NT2/D1 (cell line): ENCODE data around the gene CEACAM5.

Experiments
- DNase-seq: peaks from one replicate; pipeline ENCODE4 v3.0.0-alpha.2; 2011; ENCODE audit warnings: low read depth, low spot score
- H3K27me3 ChIP-seq: 2 replicates; pipeline ENCODE4 v1.6.0; 2011; ENCODE audit warnings: mild to moderate bottlenecking; ENCODE audit not compliant: insufficient read length, insufficient read depth
- H3K36me3 ChIP-seq: 2 replicates; pipeline ENCODE4 v1.6.1; 2011; ENCODE audit warnings: mild to moderate bottlenecking, low read length, mixed read lengths; ENCODE audit not compliant: insufficient read depth, insufficient read length
- H3K4me1 ChIP-seq: 2 replicates; pipeline ENCODE4 v1.5.1; 2011; ENCODE audit not compliant: insufficient read depth, insufficient read length
- H3K4me3 ChIP-seq: 2 replicates; pipeline ENCODE4 v1.5.1; 2011; ENCODE audit warnings: low read depth; ENCODE audit not compliant: insufficient read length
- H3K9ac ChIP-seq: 2 replicates; pipeline ENCODE4 v1.6.0; 2011; ENCODE audit warnings: low read depth; ENCODE audit not compliant: insufficient read length
- H3K9me3 ChIP-seq: 2 replicates; pipeline ENCODE4 v1.5.1; 2011; ENCODE audit warnings: mild to moderate bottlenecking, low read length; ENCODE audit not compliant: insufficient read depth
- SUZ12 ChIP-seq: IDR thresholded peaks from 2 replicates; pipeline ENCODE4 v1.6.1; 2011; ENCODE audit not compliant: insufficient read length, insufficient read depth; ENCODE audit errors: extremely low read depth
- YY1 ChIP-seq: IDR thresholded peaks from 2 replicates; pipeline ENCODE4 v1.6.1; 2011; ENCODE audit not compliant: insufficient read length, insufficient read depth
- ZNF274 ChIP-seq: IDR thresholded peaks from 2 replicates; pipeline ENCODE4 v1.6.1; 2011; ENCODE audit warnings: mild to moderate bottlenecking, low read depth, low read length

Gene CEACAM5

DNA sequence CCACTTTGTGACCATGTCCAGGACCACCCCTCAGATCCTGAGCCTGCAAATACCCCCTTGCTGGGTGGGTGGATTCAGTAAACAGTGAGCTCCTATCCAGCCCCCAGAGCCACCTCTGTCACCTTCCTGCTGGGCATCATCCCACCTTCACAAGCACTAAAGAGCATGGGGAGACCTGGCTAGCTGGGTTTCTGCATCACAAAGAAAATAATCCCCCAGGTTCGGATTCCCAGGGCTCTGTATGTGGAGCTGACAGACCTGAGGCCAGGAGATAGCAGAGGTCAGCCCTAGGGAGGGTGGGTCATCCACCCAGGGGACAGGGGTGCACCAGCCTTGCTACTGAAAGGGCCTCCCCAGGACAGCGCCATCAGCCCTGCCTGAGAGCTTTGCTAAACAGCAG is 12.7 kb upstream of the CEACAM5 start:
- no peak for DNase-seq
- Histone ChIP-seq H3K36me3 (no peaks in the 10 kb centered on the region), H3K4me3 (no peak overlapping the region), H3K27me3 (peaks cover 78% of the 10 kb centered on the region), H3K4me1 (no peaks in the 10 kb centered on the region), H3K9ac (no peak overlapping the region), H3K9me3 (no peaks in the 10 kb centered on the region)
- no peak for TF ChIP-seq SUZ12
- no peak for TF ChIP-seq ZNF274
- TF ChIP-seq YY1: no peak

DNA sequence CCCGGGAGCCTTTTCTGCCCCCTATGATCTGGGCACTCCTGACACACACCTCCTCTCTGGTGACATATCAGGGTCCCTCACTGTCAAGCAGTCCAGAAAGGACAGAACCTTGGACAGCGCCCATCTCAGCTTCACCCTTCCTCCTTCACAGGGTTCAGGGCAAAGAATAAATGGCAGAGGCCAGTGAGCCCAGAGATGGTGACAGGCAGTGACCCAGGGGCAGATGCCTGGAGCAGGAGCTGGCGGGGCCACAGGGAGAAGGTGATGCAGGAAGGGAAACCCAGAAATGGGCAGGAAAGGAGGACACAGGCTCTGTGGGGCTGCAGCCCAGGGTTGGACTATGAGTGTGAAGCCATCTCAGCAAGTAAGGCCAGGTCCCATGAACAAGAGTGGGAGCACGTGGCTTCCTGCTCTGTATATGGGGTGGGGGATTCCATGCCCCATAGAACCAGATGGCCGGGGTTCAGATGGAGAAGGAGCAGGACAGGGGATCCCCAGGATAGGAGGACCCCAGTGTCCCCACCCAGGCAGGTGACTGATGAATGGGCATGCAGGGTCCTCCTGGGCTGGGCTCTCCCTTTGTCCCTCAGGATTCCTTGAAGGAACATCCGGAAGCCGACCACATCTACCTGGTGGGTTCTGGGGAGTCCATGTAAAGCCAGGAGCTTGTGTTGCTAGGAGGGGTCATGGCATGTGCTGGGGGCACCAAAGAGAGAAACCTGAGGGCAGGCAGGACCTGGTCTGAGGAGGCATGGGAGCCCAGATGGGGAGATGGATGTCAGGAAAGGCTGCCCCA is 11.8 kb upstream of the CEACAM5 start:
- peaks cover 79% of the 10 kb centered on the region for H3K27me3 ChIP-seq
- H3K36me3 ChIP-seq: no peaks in the 10 kb centered on the region
- H3K9ac ChIP-seq: no peak overlapping the region
- no peak for DNase-seq
- no peaks in the 10 kb centered on the region for H3K9me3 ChIP-seq
- no peaks in the 10 kb centered on the region for H3K4me1 ChIP-seq
- H3K4me3 ChIP-seq: no peak overlapping the region
- TF ChIP-seq ZNF274 (no peak), SUZ12 (no peak), YY1 (no peak)

- no peak for TF ChIP-seq YY1
- no peak for TF ChIP-seq SUZ12
- TF ChIP-seq ZNF274: no peak
- DNase-seq: no peak
- H3K36me3 ChIP-seq: no peaks in the 10 kb centered on the region
- H3K9me3 ChIP-seq: no peaks in the 10 kb centered on the region
- no peaks in the 10 kb centered on the region for H3K4me1 ChIP-seq
- no peak overlapping the region for H3K4me3 ChIP-seq
- no peak overlapping the region for H3K9ac ChIP-seq
- H3K27me3 ChIP-seq: peaks cover 73% of the 10 kb centered on the region
Measured at GRCh38 chr19:41697198-41697855, 11.1 kb upstream of the CEACAM5 start.

GRCh38 chr19:41698746-41699230 is 9.6 kb upstream of the CEACAM5 start:
- peaks cover 68% of the 10 kb centered on the region for H3K27me3 ChIP-seq

DNA sequence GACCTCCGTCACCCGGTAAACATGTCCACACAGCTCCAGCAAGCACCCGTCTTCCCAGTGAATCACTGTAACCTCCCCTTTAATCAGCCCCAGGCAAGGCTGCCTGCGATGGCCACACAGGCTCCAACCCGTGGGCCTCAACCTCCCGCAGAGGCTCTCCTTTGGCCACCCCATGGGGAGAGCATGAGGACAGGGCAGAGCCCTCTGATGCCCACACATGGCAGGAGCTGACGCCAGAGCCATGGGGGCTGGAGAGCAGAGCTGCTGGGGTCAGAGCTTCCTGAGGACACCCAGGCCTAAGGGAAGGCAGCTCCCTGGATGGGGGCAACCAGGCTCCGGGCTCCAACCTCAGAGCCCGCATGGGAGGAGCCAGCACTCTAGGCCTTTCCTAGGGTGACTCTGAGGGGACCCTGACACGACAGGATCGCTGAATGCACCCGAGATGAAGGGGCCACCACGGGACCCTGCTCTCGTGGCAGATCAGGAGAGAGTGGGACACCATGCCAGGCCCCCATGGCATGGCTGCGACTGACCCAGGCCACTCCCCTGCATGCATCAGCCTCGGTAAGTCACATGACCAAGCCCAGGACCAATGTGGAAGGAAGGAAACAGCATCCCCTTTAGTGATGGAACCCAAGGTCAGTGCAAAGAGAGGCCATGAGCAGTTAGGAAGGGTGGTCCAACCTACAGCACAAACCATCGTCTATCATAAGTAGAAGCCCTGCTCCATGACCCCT is 9.0 kb upstream of the CEACAM5 start:
- H3K27me3 ChIP-seq: peaks cover 70% of the 10 kb centered on the region
- TF ChIP-seq SUZ12: no peak
- TF ChIP-seq ZNF274: no peak
- no peak for TF ChIP-seq YY1
- H3K4me3 ChIP-seq: no peak overlapping the region
- no peaks in the 10 kb centered on the region for H3K36me3 ChIP-seq
- no peaks in the 10 kb centered on the region for H3K9me3 ChIP-seq
- H3K4me1 ChIP-seq: no peaks in the 10 kb centered on the region
- DNase-seq: no peak
- no peak overlapping the region for H3K9ac ChIP-seq

More at GRCh38 chr19:41698746-41699230, 9.6 kb upstream of the CEACAM5 start:
- Histone ChIP-seq H3K4me1 (no peaks in the 10 kb centered on the region), H3K9me3 (no peaks in the 10 kb centered on the region), H3K4me3 (no peak overlapping the region), H3K9ac (no peak overlapping the region), H3K36me3 (no peaks in the 10 kb centered on the region)
- TF ChIP-seq YY1 (no peak), ZNF274 (no peak), SUZ12 (no peak)
- no peak for DNase-seq

DNA sequence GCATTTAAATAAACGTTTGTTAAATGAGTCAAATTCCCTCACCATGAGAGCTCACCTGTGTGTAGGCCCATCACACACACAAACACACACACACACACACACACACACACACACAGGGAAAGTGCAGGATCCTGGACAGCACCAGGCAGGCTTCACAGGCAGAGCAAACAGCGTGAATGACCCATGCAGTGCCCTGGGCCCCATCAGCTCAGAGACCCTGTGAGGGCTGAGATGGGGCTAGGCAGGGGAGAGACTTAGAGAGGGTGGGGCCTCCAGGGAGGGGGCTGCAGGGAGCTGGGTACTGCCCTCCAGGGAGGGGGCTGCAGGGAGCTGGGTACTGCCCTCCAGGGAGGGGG is 8.5 kb upstream of the CEACAM5 start:
- Histone ChIP-seq H3K36me3 (no peaks in the 10 kb centered on the region), H3K27me3 (peaks cover 68% of the 10 kb centered on the region), H3K9me3 (no peaks in the 10 kb centered on the region), H3K4me3 (no peak overlapping the region), H3K9ac (no peak overlapping the region), H3K4me1 (no peaks in the 10 kb centered on the region)
- no peak for DNase-seq
- no peak for TF ChIP-seq SUZ12
- no peak for TF ChIP-seq YY1
- no peak for TF ChIP-seq ZNF274

GRCh38 chr19:41700381-41701195 is 7.8 kb upstream of the CEACAM5 start:
- H3K9me3 ChIP-seq: no peaks in the 10 kb centered on the region
- TF ChIP-seq YY1 (no peak), SUZ12 (no peak), ZNF274 (no peak)
- DNase-seq: no peak
- H3K9ac ChIP-seq: no peak overlapping the region
- H3K4me1 ChIP-seq: no peaks in the 10 kb centered on the region
- no peak overlapping the region for H3K4me3 ChIP-seq
- peaks cover 69% of the 10 kb centered on the region for H3K27me3 ChIP-seq
- H3K36me3 ChIP-seq: no peaks in the 10 kb centered on the region
